LNCaP clone FGC (cell line): ENCODE results near the gene ASS1.
"Not testable (repeated sequence)": the region's sequence is repeated elsewhere in the genome, so short reads cannot be mapped to it uniquely, and the experiment has no call there.

Source experiments
- DNase-seq: peaks from one replicate; pipeline ENCODE4 v3.0.0-alpha.2; 2011; ENCODE audit warnings: low read depth
- H3K4me3 ChIP-seq: 2 replicates; pipeline ENCODE4 v1.5.1; 2011; ENCODE audit warnings: mild to moderate bottlenecking, low read depth, low read length, control low read depth
- CTCF ChIP-seq: IDR thresholded peaks from 2 replicates; pipeline ENCODE4 v1.5.1; 2012; ENCODE audit warnings: mild to moderate bottlenecking; ENCODE audit not compliant: control insufficient read depth, insufficient read depth; ENCODE audit errors: extremely low read depth

Gene ASS1

GRCh38 chr9:130433168-130433946 is 11.4 kb upstream of the ASS1 start:
- H3K4me3 ChIP-seq: no peak overlapping the region
- DNase-seq: no peak

GRCh38 chr9:130433947-130434262 is 10.9 kb upstream of the ASS1 start:
- no peak overlapping the region for H3K4me3 ChIP-seq
- no peak for DNase-seq
- TF ChIP-seq CTCF: no peak

More at GRCh38 chr9:130433168-130433946, 11.4 kb upstream of the ASS1 start:
- TF ChIP-seq CTCF: no peak

GRCh38 chr9:130434656-130435055 is 10.1 kb upstream of the ASS1 start:
- not testable (repeated sequence) for H3K4me3 ChIP-seq, DNase-seq

GRCh38 chr9:130437011-130437789 is 7.6 kb upstream of the ASS1 start:
- TF ChIP-seq CTCF: no peak
- no peak overlapping the region for H3K4me3 ChIP-seq
- DNase-seq: no peak

GRCh38 chr9:130438382-130438981 is 6.3 kb upstream of the ASS1 start:
- DNase-seq: no peak
- H3K4me3 ChIP-seq: no peak overlapping the region
- TF ChIP-seq CTCF: no peak

- no peak overlapping the region for H3K4me3 ChIP-seq
- DNase-seq: no peak
- TF ChIP-seq CTCF: no peak
Observed at GRCh38 chr9:130441031-130441430, 3.7 kb upstream of the ASS1 start.

- DNase-seq: no peak
- H3K4me3 ChIP-seq: no peak overlapping the region
- TF ChIP-seq CTCF: no peak
Observed at GRCh38 chr9:130442746-130443455, 1.9 kb upstream of the ASS1 start.
